Ovary (tissue), 9 donors: ENCODE data around the gene SLC7A14. TPM values are rescaled to one million over a fixed set of nuclear protein-coding genes. Genes with fewer than 3 reads are reported as not detected.

Experiments
- DNase-seq, 5 donors: peaks; one replicate each; pipeline ENCODE4 v3.0.0-alpha.2; 2019 to 2020
- H3K27ac ChIP-seq, 2 donors: fragments of 200-600 bp; one replicate each; pipeline versions ENCODE4 v1.5.1 to v1.8.0; 2019 to 2022
- H3K27me3 ChIP-seq: fragments of 200-600 bp; one replicate; pipeline ENCODE4 v1.8.0; 2022
- H3K36me3 ChIP-seq: fragments of 200-600 bp; sonication (generic); one replicate; pipeline ENCODE4 v1.5.1; 2019
- H3K4me1 ChIP-seq: one replicate; pipeline ENCODE4 v1.8.1; 2013; ENCODE audit warnings: mild to moderate bottlenecking, moderate library complexity; ENCODE audit not compliant: insufficient read depth
- H3K4me3 ChIP-seq: fragments of 200-600 bp; sonication (generic); one replicate; pipeline ENCODE4 v1.5.1; 2017
- H3K9me3 ChIP-seq, 2 donors: fragments of 200-600 bp in 1 of 2; sonication (generic) in 1 of 2; one replicate each; pipeline versions ENCODE4 v1.5.1 to v1.8.1; 2013 to 2019; ENCODE audit warnings: mild to moderate bottlenecking in 1 of 2, moderate library complexity in 1 of 2
- CTCF ChIP-seq, 3 donors: fragments of 450-650 bp in 2 of 3; fragments of 200-600 bp in 1 of 3; IDR thresholded peaks; one replicate each; pipeline versions ENCODE4 v1.5.1 to v1.8.0; 2016 to 2022; ENCODE audit warnings: antibody characterized with exemption in 3 of 3, mild to moderate bottlenecking in 1 of 3
- EP300 ChIP-seq: sonication (generic); formaldehyde crosslinking; IDR thresholded peaks from one replicate; pipeline ENCODE4 v1.6.1; 2017; ENCODE audit warnings: antibody characterized with exemption
- POLR2A ChIP-seq: fragments of 450-650 bp; IDR thresholded peaks from one replicate; pipeline ENCODE4 v1.6.1; 2017; ENCODE audit warnings: antibody characterized with exemption, mild to moderate bottlenecking, moderate library complexity
- WGBS, 3 donors: extraction: QIAGEN DNeasy Blood & Tissue Kit in 1 of 3; methylation state at CpG; one replicate each; pipeline versions ENCODE4 v1.1.5 to v1.1.7; 2013 to 2017; 5-methylcytosine and 5-hydroxymethylcytosine counted together
- intact Hi-C, 4 donors: fragments of 100-400 bp; cut with DNase I; formaldehyde crosslinking; loops; one replicate each; pipeline versions ENCODE4 v1.11.0 to v1.15.1; 2022 to 2023
- polyA plus RNA-seq, 2 donors: library from polyadenylated mRNA; stranded (reverse); fragments of 200-250 nt in 1 of 2; fragments of 350-450 nt in 1 of 2; fragmentation: Illumina TruSeq in 1 of 2; extraction: RNeasy Lipid Tissue Mini Kit (QIAGEN cat#74804) in 1 of 2; gene quantifications; one replicate each; pipeline ENCODE4 v1.2.3, GENCODE V29; 2013 to 2014
- total RNA-seq, 7 donors: library from RNA; depleted of rRNA in 2 of 7; stranded (reverse); fragments of >200 nt in 2 of 7; fragmentation: NEBNext Ultra II Directional in 3 of 7; extraction: Animal tissue kit (Norgen Biotek cat#: 25700) in 3 of 7; gene quantifications; one replicate each; pipeline versions ENCODE4 v1.1.0 to v1.2.4, GENCODE V29; 2016 to 2023
- donor health status: DM: no; HTN: no; CAD: no; lungs with moderate emphysema.
- donor health status: DM: no; HTN: no; CAD: no.
- donor health status: Bipolar disorder and iron deficiency.
- donor health status: DM: yes; HTN: yes; CAD: no.
- donor health status: DM: no; HTN: no; CAD: no.
- donor health status: DM: yes; HTN: yes; CAD: no.

Gene SLC7A14
- total and polyA plus RNA-seq, 9 donors = under 0.01 to 0.20 (median 0.03) TPM; not detected in 2

GRCh38 chr3:170476291-170476690, 109.6 kb downstream of the SLC7A14 start:
- WGBS, 3 donors = 13 to 17% (median 17%) methylated on average over 6 of the region's 6 CpGs

GRCh38 chr3:170475092-170475685, 110.7 kb downstream of the SLC7A14 start:
- intact Hi-C loops = loop anchor here in 1 of 4 donors (10.0 kb wide), 1 partner anchor 50 kb away; no protein-coding TSS in a partner anchor
- Histone ChIP-seq H3K9me3 (no peaks in the 10 kb centered on the region), H3K27ac (peak overlapping the region in 1 of 2 donors; percentile 63), H3K4me3 (no peak overlapping the region), H3K36me3 (no peaks in the 10 kb centered on the region), H3K4me1 (peaks cover 30% of the 10 kb centered on the region), H3K27me3 (no peaks in the 10 kb centered on the region)
- WGBS, 3 donors = 8 to 12% (median 10%) methylated on average over 3 of the region's 3 CpGs
- TF ChIP-seq POLR2A (no peak), EP300 (no peak), CTCF (IDR thresholded peaks at IDR 0.05) (no peak)
- DNase-seq = no peak

More at GRCh38 chr3:170476291-170476690, 109.6 kb downstream of the SLC7A14 start:
- H3K4me1 ChIP-seq = peaks cover 26% of the 10 kb centered on the region
- intact Hi-C loops = loop anchor here in 1 of 4 donors (10.0 kb wide), 1 partner anchor 51 kb away; no protein-coding TSS in a partner anchor
- no peak for TF ChIP-seq CTCF (IDR thresholded peaks at IDR 0.05)
- TF ChIP-seq POLR2A = no peak
- H3K36me3 ChIP-seq = no peaks in the 10 kb centered on the region
- H3K4me3 ChIP-seq = no peak overlapping the region
- peak overlapping the region in 1 of 2 donors; percentile 63 for H3K27ac ChIP-seq
- no peak for DNase-seq
- no peaks in the 10 kb centered on the region for H3K27me3 ChIP-seq
- no peaks in the 10 kb centered on the region for H3K9me3 ChIP-seq

- 5 to 27% (median 6%) methylated on average over 3 of the region's 3 CpGs for WGBS, 3 donors
- no peaks in the 10 kb centered on the region for H3K36me3 ChIP-seq
- no peak overlapping the region for H3K4me3 ChIP-seq
- no peaks in the 10 kb centered on the region for H3K27me3 ChIP-seq
- H3K27ac ChIP-seq = peak overlapping the region in 1 of 2 donors; percentile 17
- H3K9me3 ChIP-seq = no peaks in the 10 kb centered on the region
- peak in 2 of 5 donors; percentile 50 to 56 for DNase-seq
- intact Hi-C loops = loop anchor here in 1 of 4 donors (10.0 kb wide), 1 partner anchor 49 kb away; no protein-coding TSS in a partner anchor
- TF ChIP-seq CTCF (IDR thresholded peaks at IDR 0.05) (no peak), POLR2A (no peak), EP300 (no peak)
- peaks cover 38% of the 10 kb centered on the region for H3K4me1 ChIP-seq
Measured at GRCh38 chr3:170473358-170473757, 112.5 kb downstream of the SLC7A14 start.

GRCh38 chr3:170471149-170471548, 114.7 kb downstream of the SLC7A14 start:
- Histone ChIP-seq H3K36me3 (no peaks in the 10 kb centered on the region), H3K27me3 (no peaks in the 10 kb centered on the region), H3K4me1 (peaks cover 39% of the 10 kb centered on the region), H3K9me3 (no peaks in the 10 kb centered on the region), H3K4me3 (no peak overlapping the region), H3K27ac (no peak overlapping the region)
- WGBS, 3 donors = 17 to 27% (median 26%) methylated on average over 3 of the region's 3 CpGs
- DNase-seq = no peak
- TF ChIP-seq POLR2A = no peak
- no peak for TF ChIP-seq EP300
- TF ChIP-seq CTCF (IDR thresholded peaks at IDR 0.05) = no peak
- intact Hi-C loops = loop anchor here in 1 of 4 donors (10.0 kb wide), 1 partner anchor 46 kb away; no protein-coding TSS in a partner anchor
